Smooth muscle cell (in vitro differentiated cells): ENCODE data around the gene BCORL1. TPM values are rescaled to one million over a fixed set of nuclear protein-coding genes. Genes with fewer than 3 reads are reported as not detected.

Experiments used
- DNase-seq: peaks from one replicate; lab custom pipeline; 2025; ENCODE audit not compliant: unreplicated experiment; lab: John Stamatoyannopoulos, UW
- H2AFZ ChIP-seq: fragments of 200-600 bp; sonication (generic); 2 replicates; pipeline ENCODE4 v1.6.0; 2016; ENCODE audit warnings: antibody characterized with exemption, low read depth, mild to moderate bottlenecking
- H3F3A ChIP-seq: fragments of 200-600 bp; sonication (generic); 2 replicates; pipeline ENCODE4 v1.6.0; 2017; ENCODE audit warnings: antibody characterized with exemption, low read depth
- H3K27ac ChIP-seq: fragments of 200-600 bp; sonication (generic); 2 replicates; pipeline ENCODE4 v1.5.1; 2016; ENCODE audit warnings: low read depth, mild to moderate bottlenecking
- H3K27me3 ChIP-seq: fragments of 200-600 bp; sonication (generic); 2 replicates; pipeline ENCODE4 v1.6.1; 2016; ENCODE audit warnings: low read depth, mild to moderate bottlenecking
- H3K36me3 ChIP-seq: fragments of 200-600 bp; sonication (generic); 2 replicates; pipeline ENCODE4 v1.5.1; 2016; ENCODE audit warnings: low read depth
- H3K4me1 ChIP-seq: fragments of 200-600 bp; sonication (generic); 2 replicates; pipeline ENCODE4 v1.5.1; 2016; ENCODE audit warnings: low read depth
- H3K4me2 ChIP-seq: fragments of 200-600 bp; sonication (generic); 2 replicates; pipeline ENCODE4 v1.6.0; 2016; ENCODE audit warnings: mild to moderate bottlenecking
- H3K4me3 ChIP-seq: fragments of 200-600 bp; sonication (generic); 2 replicates; pipeline ENCODE4 v1.5.1; 2016; ENCODE audit warnings: mild to moderate bottlenecking
- H3K79me2 ChIP-seq: fragments of 200-600 bp; sonication (generic); 2 replicates; pipeline ENCODE4 v1.6.0; 2016; ENCODE audit warnings: low read depth, mild to moderate bottlenecking
- H3K9ac ChIP-seq: fragments of 200-600 bp; sonication (generic); 2 replicates; pipeline ENCODE4 v1.6.0; 2016; ENCODE audit warnings: low read depth
- H3K9me3 ChIP-seq: fragments of 200-600 bp; sonication (generic); replicated peaks from 2 replicates; pipeline ENCODE4 v1.5.1; 2016; ENCODE audit warnings: low read depth
- H4K20me1 ChIP-seq: fragments of 200-600 bp; sonication (generic); 2 replicates; pipeline ENCODE4 v1.6.0; 2016; ENCODE audit warnings: low read depth
- WGBS: methylation state at CpG from one replicate; pipeline ENCODE4 v1.1.7; 2016; ENCODE audit warnings: low lambda C conversion rate; 5-methylcytosine and 5-hydroxymethylcytosine counted together
- polyA plus RNA-seq: library from polyadenylated mRNA; unstranded; fragments of >200 nt; fragmentation: Nextera tagmentation; extraction: Ambion mirVana; gene quantifications from 2 replicates; pipeline ENCODE4 v1.2.1, GENCODE V29; 2016
- total RNA-seq: library from RNA; depleted of rRNA; stranded (reverse); fragments of >200 nt; gene quantifications from 2 replicates; pipeline ENCODE4 v1.2.3, GENCODE V29; 2014
- TF ChIP-seq, protein P1 (sequence below): fragments of 200-600 bp; sonication (generic); IDR thresholded peaks from 2 replicates; pipeline ENCODE4 v1.5.1; 2017; ENCODE audit warnings: borderline replicate concordance, mild to moderate bottlenecking, antibody characterized with exemption; ENCODE audit not compliant: insufficient read depth, poor library complexity, severe bottlenecking

BCORL1 gene
- total and polyA plus RNA-seq, 2 experiments from 2014 or later, result 3.0 to 8.0 TPM

DNA sequence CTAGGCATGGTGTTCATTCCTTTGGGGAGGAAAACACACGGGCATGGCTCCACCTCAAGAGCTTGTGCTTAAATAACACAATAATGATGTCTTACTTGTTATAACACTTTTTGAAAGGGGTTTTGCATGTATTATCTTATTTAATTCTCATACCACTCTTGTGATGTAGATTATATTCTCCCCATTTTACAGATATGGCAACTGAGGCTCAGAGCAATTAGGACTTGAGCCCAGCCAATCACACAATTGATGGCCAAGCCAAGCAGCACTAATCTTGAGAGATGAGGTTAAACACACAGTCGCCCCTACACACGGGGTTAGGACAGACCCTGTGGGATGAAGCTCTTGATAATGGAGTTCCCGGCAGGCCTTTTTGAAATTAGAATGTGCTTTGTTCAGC lies 45.1 kb downstream of the BCORL1 start:
- Histone ChIP-seq H3K27me3 (no peaks in the 10 kb centered on the region), H3K27ac (no peak overlapping the region), H3K9ac (no peak overlapping the region), H4K20me1 (no peaks in the 10 kb centered on the region), H3K4me2 (no peak overlapping the region), H3F3A (no peaks in the 10 kb centered on the region), H3K79me2 (no peaks in the 10 kb centered on the region), H2AFZ (no peak overlapping the region), H3K9me3 (no peaks in the 10 kb centered on the region), H3K4me1 (no peaks in the 10 kb centered on the region), H3K36me3 (no peaks in the 10 kb centered on the region), H3K4me3 (no peak overlapping the region)
- DNase-seq, result no peak
- 87% methylated on average over 4 of the region's 4 CpGs for WGBS
- TF ChIP-seq, protein P1, sequence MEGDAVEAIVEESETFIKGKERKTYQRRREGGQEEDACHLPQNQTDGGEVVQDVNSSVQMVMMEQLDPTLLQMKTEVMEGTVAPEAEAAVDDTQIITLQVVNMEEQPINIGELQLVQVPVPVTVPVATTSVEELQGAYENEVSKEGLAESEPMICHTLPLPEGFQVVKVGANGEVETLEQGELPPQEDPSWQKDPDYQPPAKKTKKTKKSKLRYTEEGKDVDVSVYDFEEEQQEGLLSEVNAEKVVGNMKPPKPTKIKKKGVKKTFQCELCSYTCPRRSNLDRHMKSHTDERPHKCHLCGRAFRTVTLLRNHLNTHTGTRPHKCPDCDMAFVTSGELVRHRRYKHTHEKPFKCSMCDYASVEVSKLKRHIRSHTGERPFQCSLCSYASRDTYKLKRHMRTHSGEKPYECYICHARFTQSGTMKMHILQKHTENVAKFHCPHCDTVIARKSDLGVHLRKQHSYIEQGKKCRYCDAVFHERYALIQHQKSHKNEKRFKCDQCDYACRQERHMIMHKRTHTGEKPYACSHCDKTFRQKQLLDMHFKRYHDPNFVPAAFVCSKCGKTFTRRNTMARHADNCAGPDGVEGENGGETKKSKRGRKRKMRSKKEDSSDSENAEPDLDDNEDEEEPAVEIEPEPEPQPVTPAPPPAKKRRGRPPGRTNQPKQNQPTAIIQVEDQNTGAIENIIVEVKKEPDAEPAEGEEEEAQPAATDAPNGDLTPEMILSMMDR, result no peak

DNA sequence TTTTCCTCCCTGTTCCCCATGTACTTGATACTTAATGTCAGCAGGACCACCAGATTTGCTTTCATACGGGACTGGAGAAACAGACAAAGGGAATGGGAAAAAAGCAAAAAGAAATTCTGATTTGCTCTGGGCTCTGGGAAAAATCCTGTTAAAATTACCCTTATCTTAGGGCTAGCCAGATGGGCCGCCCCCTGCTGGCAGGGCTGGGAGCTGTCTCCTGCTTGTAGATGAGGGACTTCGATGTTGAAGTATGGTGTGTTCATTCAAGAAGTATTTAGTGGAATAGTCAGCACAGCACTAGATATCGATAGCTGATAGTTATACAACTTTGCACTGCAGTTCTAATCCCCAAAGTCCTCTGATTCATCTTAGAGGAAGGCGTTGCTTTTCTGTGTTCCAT lies 45.8 kb downstream of the BCORL1 start:
- Histone ChIP-seq H3K4me1 (no peaks in the 10 kb centered on the region), H3K79me2 (no peaks in the 10 kb centered on the region), H4K20me1 (no peaks in the 10 kb centered on the region), H3K27ac (no peak overlapping the region), H3K9ac (no peak overlapping the region), H2AFZ (no peak overlapping the region), H3K4me2 (no peak overlapping the region), H3K27me3 (no peaks in the 10 kb centered on the region), H3K4me3 (no peak overlapping the region), H3K9me3 (no peaks in the 10 kb centered on the region), H3K36me3 (no peaks in the 10 kb centered on the region), H3F3A (no peaks in the 10 kb centered on the region)
- TF ChIP-seq, protein P1, result peak; percentile 61
- no peak for DNase-seq
- WGBS, result 55% methylated on average over 5 of the region's 5 CpGs

DNA sequence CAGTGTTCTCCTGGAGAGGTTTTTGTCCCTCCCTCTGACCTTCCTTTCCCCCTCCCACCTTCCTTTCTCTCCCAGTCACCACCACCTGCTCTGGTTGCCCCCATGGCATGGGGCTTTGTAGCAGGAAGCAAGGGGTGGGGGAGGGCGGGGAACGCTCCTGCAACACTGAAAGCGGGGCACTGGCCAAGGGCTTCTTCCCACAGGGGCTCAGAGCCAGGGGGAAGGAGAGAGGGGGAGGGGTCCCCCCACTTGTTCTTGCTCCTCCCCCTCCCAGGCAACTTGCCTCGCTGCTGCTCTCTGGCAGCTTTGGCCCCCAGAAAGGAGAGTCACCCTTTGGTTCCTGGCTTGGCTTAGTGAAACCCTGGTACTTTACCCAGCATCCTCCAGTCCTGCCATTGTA lies 48.4 kb downstream of the BCORL1 start:
- no peak for DNase-seq
- Histone ChIP-seq H2AFZ (no peak overlapping the region), H3K4me3 (no peak overlapping the region), H3K36me3 (no peaks in the 10 kb centered on the region), H3F3A (no peaks in the 10 kb centered on the region), H3K27ac (no peak overlapping the region), H3K79me2 (no peaks in the 10 kb centered on the region), H3K27me3 (no peaks in the 10 kb centered on the region), H3K4me2 (no peak overlapping the region), H3K9me3 (no peaks in the 10 kb centered on the region), H3K9ac (no peak overlapping the region), H3K4me1 (no peaks in the 10 kb centered on the region), H4K20me1 (no peaks in the 10 kb centered on the region)
- 80% methylated on average over 1 of the region's 4 CpGs for WGBS
- TF ChIP-seq, protein P1, result no peak

DNA sequence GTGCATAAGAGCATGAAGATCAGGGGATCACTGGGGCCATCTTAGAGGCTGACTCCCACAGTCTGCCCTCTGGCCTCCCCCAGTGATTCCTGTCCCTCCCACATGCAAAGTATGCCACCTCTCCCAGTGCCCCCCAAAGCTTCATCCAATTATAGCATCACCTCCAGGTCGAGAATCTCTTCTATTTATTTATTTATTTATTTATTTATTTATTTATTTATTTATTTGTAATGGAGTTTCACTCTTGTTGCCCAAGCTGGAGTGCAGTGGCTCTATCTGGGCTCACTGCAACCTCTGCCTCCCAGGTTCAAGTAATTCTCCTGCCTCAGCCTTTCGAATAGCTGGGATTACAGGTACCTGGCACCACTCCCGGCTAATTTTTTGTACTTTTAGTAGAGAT lies 50.1 kb downstream of the BCORL1 start:
- TF ChIP-seq, protein P1, result no peak
- no peak overlapping the region for H3K9ac ChIP-seq
- H3K4me2 ChIP-seq, result no peak overlapping the region
- H3K4me1 ChIP-seq, result no peaks in the 10 kb centered on the region
- no peaks in the 10 kb centered on the region for H3K27me3 ChIP-seq
- no peak overlapping the region for H2AFZ ChIP-seq
- no peak overlapping the region for H3K4me3 ChIP-seq
- 86% methylated on average over 3 of the region's 3 CpGs for WGBS
- no peaks in the 10 kb centered on the region for H3F3A ChIP-seq
- H3K9me3 ChIP-seq, result no peaks in the 10 kb centered on the region
- H4K20me1 ChIP-seq, result no peaks in the 10 kb centered on the region
- no peak for DNase-seq
- H3K79me2 ChIP-seq, result no peaks in the 10 kb centered on the region
- no peak overlapping the region for H3K27ac ChIP-seq
- no peaks in the 10 kb centered on the region for H3K36me3 ChIP-seq
